HCEC 1CT (cell line): ENCODE data around the gene OAS2.

ENCODE experiments used
- DNase-seq: peaks from one replicate; pipeline ENCODE4 v3.0.0-alpha.2; 2017

The OAS2 gene, protein sequence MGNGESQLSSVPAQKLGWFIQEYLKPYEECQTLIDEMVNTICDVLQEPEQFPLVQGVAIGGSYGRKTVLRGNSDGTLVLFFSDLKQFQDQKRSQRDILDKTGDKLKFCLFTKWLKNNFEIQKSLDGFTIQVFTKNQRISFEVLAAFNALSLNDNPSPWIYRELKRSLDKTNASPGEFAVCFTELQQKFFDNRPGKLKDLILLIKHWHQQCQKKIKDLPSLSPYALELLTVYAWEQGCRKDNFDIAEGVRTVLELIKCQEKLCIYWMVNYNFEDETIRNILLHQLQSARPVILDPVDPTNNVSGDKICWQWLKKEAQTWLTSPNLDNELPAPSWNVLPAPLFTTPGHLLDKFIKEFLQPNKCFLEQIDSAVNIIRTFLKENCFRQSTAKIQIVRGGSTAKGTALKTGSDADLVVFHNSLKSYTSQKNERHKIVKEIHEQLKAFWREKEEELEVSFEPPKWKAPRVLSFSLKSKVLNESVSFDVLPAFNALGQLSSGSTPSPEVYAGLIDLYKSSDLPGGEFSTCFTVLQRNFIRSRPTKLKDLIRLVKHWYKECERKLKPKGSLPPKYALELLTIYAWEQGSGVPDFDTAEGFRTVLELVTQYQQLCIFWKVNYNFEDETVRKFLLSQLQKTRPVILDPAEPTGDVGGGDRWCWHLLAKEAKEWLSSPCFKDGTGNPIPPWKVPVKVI

DNA sequence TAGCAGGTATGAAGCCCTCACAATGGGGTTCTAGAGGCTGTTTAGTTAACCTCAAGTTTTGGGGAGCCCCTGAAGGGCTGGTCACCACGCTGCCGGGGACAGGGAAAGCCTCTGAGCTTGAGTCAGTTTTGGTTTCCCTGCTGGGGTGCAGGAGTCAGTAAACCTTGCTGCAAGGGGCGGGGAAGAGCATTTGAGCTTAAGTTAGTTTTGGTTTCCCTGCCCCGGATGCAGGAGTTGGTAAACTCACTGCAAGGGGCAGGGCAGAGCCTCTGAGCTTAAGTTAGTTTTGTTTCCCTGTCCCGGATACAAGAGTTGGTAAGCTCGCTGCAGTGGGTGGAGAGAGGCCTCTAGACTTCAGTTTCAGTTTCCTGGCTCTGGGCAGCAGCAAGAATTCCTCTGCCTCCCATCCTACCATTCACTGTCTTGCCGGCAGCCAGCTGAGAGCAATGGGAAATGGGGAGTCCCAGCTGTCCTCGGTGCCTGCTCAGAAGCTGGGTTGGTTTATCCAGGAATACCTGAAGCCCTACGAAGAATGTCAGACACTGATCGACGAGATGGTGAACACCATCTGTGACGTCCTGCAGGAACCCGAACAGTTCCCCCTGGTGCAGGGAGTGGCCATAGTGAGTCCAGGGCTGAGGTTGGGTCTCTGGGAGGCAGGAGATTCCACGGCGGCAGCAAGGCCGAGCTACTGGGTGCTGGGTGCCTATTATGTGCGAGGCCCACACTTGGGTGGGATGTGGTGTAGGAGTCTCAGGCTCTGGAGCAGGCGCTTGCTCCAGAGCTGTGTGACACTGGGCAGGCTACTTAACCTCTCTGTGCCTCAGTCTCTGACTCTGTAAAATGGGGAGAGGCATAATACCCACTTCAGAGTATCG is at the start of gene OAS2:
Gene OAS2, plus strand, starts transcription at position 357 of the 878 bp plus-strand sequence. Its CDS starts 90 bp downstream, at position 447.
- DNase-seq, result peak; percentile 50

DNA sequence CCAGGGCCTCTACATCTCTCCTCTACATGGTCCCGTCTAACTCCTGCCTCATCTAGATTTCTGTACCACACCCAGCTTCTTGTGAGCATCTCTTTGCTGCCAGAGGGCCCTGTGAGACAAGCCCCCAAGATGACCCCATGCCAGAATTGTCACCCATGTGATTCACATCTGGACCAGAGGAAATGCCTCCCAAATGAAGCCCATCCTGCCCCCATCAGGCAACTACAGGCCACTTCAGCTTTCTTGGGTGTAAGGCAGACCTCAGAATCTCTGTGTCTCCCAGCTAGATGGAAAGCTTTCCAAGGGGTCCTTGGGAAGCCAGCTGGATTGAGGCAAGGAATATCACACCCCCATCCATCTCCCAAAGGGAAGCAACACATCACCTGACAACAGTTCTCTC is 49.3 kb upstream of the OAS2 start:
- no peak for DNase-seq

GRCh38 chr12:112929715-112930114 is 48.6 kb upstream of the OAS2 start:
- no peak for DNase-seq

- DNase-seq, result no peak
Observed at GRCh38 chr12:112930350-112930749, 48.0 kb upstream of the OAS2 start.

GRCh38 chr12:112932485-112933128 is 45.7 kb upstream of the OAS2 start:
- DNase-seq, result no peak

DNA sequence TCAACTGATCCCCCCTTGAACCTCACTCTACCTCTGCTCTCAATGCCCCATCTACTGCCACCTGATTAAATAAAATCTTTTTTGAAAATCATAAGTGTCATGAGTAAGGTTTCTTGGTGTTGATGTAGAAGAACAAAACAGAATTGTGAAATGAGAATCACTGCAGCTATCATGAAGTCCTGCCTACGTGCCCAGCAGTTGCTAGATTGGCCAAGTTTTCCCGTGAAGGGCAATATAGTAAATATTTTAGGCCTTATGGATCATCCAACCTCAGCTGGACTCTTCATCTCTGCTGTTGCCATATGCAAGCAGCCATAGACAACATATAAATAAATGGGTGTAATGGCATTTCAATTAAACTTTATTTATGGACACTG is 45.2 kb upstream of the OAS2 start:
- no peak for DNase-seq

DNA sequence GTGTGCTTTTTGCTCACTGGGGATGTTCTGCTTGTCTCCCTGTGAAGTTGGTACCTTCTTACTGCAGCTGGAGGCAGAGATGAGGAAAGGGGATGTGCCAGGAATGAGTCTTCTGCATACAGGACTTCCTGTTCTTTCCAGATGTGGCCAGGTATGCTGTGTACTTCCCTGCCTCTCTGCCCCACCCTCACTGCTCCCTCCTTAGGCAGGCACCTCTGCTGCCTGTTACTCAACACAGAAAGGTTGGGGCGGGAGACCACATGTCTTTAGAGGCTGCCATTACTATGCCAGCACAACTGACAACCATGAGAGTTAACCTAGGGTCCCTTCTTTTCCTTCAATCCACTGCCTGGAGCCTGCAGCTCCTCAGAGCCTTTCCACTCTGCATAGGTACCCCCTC is 42.1 kb upstream of the OAS2 start:
- DNase-seq, result no peak

DNA sequence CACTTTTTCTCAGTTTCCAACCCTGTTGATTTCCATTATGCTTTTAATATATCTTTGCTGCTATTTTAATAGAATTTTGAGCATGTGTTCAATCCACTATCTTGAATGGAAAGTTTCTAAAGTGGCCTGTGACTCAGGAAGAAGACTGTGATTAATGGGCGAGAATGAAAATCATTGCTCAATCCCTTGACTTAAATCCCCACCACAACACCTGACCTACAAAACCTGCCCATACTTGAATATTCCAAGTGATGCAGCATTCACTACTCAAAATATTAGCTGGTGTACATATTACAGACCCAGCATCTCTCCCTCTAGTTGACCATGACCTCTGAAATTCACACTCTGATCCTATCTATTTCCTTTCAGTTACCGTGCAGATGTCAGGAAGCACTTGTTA is 41.4 kb upstream of the OAS2 start:
- no peak for DNase-seq

GRCh38 chr12:112937741-112938719 is 40.3 kb upstream of the OAS2 start, which contains the start of gene OAS3:
OAS3 (plus strand) TSS chr12:112938474; CDS start chr12:112938531, 57 bp downstream.
- DNase-seq, result peak; percentile 62

- DNase-seq, result no peak
Observed at GRCh38 chr12:112938751-112939150, 39.6 kb upstream of the OAS2 start.

DNA sequence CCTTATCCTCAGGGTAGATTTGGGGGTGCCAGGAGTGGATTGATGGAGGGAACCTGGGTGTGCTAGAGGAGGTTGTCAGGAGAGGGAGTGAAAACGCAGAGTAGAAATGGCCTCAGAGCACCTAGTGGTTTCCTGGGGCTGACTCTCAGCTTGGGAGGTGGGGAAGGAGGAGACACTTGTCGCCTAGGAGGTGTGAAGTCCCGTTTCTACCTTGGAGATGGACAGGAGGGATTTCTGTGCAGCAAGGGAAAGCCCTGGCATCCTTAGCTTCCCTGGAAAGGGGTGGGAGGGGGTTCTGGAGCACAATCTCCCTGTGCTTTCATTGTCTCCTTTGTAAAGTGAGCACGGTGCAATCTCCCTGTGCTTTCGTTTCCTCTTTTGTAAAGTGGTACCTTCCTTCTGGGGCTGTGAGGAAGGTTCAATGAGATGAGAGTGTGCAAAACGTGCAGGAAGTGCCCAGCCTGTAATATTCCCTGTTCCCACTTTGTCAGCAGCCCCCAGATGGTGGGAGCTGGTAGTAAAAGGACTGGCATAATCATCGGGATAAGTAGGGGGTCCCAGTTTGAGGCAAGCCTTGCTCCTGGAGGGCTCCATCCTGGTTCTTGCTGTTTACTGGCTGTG is 38.4 kb upstream of the OAS2 start:
- DNase-seq, result no peak

DNA sequence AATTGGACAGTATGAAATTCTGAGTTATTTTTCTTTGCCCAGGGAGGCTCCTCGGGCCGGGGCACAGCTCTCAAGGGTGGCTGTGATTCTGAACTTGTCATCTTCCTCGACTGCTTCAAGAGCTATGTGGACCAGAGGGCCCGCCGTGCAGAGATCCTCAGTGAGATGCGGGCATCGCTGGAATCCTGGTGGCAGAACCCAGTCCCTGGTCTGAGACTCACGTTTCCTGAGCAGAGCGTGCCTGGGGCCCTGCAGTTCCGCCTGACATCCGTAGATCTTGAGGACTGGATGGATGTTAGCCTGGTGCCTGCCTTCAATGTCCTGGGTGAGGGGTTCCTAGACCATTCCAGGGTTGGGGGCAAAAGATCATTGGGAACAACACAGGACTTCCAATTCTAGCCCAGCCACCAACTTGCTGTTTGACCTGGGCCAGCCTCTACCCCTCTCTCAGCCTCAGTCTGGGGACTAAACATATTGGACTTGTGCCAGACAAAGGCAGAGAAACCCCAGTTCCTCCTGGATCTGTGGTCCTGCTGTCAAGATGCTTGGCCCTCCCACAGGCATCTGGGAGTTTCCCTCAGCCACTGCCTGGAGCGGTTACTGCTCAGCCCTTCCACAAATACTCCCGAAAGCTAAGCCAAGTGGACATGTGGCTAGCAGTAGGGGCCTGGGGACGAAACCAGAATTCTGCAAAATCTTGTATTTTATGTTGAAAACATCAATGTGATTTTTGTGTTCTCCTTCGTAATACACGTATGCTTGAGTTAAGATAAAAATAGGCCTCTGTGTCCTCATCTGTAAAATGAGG is 36.6 kb upstream of the OAS2 start:
- DNase-seq, result no peak

DNA sequence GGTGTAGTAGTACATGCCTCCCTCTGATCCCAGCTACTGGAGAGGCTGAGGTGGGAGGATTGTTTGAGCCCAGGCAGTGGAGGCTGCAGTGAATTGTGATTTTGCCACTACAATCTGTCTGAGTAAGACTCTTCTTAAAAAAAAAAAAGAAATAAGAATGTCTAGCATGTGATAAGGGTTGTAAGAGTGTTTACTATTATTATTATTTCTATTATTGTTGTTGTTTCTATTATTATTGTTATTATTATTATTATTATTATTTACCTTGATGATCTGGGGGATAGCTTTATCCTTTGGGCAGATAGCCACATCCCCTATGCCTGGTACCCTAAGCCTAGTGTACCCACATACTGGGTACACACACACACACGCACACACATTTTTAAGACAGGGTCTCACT is 35.7 kb upstream of the OAS2 start:
- DNase-seq, result no peak

DNA sequence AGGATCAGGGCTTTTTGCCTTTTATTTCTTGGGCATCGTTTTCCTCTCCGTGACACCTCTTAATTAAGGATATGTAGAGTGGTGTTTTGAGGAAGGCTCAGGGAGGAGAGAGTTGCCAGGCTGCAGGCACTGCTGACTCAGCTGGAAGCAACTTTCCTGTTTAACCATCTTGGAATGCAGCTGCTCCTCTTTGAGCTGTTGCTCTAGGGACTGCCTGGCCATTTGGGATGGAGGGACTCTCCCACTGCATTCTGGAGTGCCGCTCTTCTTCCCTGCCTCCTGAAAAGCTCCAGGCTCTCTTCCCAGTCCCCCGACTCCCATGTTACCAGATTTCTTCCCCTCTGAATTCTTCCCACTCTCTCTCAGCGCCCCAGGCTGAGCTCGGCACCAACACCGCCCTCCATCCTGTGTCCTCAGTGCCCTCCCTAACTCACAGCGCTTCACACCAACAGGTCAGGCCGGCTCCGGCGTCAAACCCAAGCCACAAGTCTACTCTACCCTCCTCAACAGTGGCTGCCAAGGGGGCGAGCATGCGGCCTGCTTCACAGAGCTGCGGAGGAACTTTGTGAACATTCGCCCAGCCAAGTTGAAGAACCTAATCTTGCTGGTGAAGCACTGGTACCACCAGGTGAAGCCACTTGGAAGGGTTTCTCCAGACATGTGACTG is 34.2 kb upstream of the OAS2 start:
- DNase-seq, result no peak

DNA sequence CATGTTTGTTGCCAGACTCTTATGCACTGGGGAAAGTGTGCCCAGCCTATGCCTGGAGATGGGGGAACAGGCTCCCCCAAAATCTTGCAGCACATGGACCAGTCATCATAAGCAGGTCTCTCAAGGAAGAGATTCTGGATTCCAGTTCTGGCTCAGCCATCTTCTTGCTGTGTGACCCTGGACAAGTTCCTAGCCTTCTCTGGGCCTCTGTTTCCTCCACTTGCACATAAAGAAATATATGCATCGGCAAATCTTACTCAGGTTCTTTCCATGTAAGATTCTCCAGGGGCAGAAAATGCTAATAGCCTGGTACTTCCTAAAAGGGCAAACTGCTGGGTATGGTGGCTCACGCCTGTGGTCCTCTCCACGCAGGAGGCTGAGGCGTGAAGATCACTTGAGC is 32.8 kb upstream of the OAS2 start:
- no peak for DNase-seq

- no peak for DNase-seq
Observed at GRCh38 chr12:112946236-112947000, 31.9 kb upstream of the OAS2 start.

DNA sequence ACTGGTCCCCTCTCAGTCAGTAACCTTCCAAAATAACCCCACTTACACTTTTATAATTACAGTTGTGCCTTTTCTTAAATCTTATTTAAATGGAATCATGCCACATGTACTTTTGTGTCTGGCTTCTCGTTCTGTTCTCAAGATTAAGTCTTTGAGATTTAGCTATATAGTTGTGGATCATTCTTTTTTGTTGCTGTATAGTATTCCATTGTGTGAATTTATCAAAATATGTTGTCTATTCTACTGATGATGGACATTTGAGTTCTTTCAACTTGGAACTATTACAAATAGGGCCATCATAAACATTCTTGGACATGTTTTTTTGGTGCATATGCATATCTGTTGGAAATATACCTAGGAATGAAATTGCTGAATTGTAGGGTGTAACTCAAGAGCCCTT is 31.0 kb upstream of the OAS2 start:
- DNase-seq, result no peak

GRCh38 chr12:112947761-112948160 is 30.6 kb upstream of the OAS2 start:
- no peak for DNase-seq

GRCh38 chr12:112948806-112949205 is 29.5 kb upstream of the OAS2 start:
- DNase-seq, result no peak
